ENCODE results near the gene VRK2.
A peak's percentile ranks its signal among the peaks of the same experiment; 100 is the strongest.

Gene VRK2

DNA sequence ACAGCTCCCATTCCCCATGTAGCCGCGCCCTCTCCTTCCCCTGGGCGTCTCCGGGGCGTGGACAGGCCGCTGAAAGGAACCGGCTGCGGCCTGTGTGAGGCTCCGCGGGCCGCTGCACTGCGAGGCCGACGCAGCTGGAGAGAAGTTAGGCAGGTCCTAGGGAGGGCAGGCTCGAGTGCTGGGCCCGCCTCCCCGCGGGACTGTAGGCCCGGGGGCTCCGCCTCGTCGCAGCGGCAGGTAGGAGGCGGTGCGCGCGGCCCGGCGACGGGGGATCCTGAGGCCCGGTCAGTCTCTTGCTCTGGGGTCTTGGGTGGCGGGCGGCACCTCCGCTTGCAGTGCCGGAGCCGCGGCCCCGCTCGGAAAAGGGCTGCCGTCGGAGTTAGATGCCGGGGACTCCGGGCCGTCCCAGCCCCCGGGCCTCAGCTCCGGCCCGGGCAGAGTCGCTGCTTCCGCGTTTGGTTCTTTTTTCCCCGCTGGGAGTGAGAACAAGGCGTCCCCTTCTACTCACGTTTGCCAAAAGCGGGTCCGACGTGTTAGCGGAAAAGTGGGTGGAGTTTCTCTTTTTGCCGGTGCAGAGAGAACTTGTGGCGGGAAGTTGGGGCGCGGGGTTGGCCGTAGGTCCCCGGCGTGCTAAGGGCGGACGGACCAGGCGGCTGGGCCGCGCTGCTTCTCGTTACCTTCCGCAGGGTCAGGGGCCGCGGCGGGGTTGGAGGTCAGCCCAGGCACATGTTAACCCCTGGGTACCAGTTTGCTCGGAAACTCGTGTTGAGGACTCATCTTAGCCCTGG, at the start of gene VRK2:
VRK2 (plus strand) TSS at position 222 of the 788 bp plus-strand sequence. CDS start 2,026 bp downstream, outside the sequence.
- peak; percentile 67 to 73 for DNase-seq (ENCODE audit: low read depth in 2 of 2)

DNA sequence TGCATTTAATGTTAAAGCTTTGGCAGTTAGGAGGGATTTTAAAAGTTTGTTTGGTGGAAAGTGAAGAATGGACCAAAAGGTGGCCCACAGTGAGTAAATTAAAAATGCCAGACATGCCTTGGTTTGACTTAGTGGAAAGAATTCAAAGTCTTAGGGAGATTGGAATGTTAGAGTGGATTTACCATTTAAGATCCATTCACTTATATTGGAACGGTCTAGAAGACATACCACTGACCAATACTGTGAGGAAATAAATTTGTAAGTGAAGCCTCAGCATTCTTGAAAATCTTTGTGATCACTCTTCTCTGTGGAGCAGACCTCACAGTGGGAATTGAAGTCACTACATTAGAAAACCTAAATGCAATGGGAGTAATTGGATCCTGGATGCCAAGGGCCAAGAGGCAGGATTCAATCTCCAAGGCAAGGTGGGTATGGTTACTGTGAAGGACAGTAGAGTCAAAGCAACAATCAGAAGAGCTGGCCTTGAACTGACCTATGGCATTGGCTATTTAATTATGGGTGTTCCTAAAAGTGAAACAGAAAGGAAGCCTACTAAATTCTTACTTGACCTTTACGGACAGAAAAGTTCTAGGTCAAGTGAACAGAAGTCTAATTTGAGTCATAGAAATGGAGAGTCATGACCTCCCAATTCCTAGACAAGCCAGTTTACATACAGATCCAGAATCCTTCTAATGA, 40.2 kb upstream of the VRK2 start:
- DNase-seq (ENCODE audit: low read depth in 2 of 2) = no peak

DNA sequence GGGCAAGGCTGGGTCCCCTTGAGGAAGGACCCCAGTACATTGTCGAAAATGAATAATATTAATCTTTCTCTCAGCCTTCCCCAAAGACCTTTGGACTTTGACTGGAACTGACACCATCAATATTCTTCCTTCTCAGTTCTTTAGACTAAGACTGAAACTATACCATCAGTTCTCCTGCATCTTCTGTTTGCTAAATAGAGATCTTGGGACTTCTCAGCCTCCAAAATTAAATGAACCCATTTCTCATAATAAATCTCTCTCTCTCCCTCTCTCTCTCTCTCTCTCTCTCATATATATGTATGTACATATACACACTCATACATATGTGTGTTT, 39.7 kb upstream of the VRK2 start:
- no peak for DNase-seq (ENCODE audit: low read depth in 2 of 2)

DNA sequence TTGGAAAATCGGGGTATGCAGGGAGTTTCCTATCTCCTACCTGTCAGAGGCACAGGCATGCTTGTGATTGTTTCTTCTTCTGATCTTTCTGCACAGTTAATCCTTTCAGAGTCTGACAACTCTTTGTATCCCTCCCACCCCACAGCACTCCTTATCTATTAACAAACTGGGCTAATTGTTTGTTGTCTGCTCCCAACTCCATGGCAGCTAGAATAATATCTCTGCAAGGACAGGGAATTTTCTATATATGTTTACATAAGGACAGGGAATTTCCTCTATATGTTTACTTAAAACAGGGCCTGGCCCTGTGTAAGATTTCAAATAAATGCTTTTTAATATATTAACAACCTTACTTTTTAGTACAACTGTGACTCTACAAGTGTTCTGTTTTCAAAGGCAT, 36.0 kb upstream of the VRK2 start:
- no peak for DNase-seq (ENCODE audit: low read depth in 2 of 2)

DNA sequence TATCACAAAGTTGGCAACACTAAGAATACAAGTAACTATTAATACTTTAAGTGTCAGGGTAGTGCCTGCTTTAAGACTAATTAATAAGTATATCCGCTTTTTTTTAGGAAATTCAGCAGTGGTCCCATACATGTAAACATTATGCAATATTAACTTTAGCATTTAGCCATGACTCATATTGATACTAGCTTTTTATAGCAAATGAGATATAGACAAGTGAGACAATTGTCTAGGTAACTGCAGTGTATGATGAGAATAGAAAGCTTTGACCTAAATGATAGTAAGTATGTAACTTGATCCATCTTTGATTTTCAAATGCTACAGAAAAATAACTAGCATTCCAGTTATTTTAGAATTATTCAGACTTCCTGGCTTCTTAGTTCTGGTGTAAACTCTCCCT, 27.4 kb upstream of the VRK2 start:
- DNase-seq (ENCODE audit: low read depth in 2 of 2) = no peak

DNA sequence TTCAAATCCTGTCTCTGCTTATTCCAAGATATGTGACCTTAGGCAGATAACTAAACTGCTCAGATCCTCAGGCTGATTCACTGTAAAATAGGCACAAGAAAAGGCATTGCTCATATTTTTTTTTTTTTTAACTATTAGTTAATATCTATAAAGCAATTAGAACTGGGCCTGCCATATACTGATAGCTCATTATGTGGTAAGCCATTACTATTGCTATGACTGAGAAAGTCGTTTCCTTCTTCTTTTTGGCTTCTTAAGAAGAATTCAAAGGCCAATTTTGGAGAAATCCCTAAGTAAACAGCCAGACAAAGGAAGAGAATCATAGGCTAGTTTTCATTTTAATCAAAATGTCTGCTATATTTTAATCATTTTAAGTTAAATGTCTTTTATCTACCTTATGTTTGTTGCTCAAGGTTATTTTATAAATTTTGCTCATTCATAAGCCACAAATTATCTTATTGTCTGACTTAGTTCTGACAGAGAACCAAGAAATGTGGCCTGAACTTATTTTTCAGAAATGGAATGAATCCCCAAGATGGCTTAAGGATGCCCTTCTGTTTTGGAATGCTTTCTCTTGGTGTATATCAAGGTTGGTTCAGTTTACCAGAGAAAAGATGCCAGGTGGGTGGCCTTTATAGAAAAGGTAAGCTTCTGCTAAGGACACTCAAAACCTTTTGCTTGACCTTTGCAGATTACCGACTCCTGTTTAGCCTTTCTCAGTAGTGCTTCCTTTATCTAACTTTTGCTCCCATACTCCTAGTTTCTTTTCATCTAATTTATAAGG, 21.3 kb upstream of the VRK2 start:
- DNase-seq (ENCODE audit: low read depth in 2 of 2) = no peak

DNA sequence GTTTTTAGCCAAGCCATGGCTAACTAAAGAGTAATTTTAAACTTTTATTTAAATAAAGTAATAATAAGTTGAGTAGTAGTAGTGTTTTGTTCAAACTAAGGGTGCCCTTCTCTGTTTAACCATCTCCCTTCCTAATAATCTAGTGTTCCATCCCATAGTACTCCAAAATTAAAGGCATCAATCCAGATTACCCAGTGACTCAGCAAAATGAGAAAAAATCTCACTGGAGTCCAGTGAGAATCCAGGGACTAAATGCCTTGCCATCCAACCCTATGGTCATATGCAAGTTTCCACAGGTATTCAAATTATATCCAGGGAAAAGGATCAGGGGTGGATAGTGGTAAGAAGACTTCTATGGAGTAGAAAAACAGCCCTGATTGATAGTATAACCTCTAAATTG, 19.6 kb upstream of the VRK2 start:
- DNase-seq (ENCODE audit: low read depth in 2 of 2) = no peak

DNA sequence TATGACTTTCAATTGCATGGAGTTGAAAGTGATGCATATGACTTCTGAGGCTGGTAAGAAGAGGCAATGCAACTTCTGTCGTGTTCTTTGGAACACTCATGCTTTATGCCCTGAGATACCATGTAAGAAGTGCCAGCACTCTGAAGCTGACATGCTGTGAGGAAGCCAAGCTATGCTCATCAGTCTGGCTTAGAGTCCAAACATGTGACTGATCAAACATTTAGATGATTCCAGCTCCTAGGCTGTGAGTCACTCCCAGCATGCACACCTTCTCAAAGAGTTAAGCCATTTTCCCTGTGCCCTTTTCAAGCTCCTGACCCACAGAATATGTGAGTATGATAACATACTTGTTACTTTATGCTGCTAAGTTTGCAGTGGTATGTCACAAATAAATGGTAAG, 15.8 kb upstream of the VRK2 start:
- DNase-seq (ENCODE audit: low read depth in 2 of 2) = no peak

DNA sequence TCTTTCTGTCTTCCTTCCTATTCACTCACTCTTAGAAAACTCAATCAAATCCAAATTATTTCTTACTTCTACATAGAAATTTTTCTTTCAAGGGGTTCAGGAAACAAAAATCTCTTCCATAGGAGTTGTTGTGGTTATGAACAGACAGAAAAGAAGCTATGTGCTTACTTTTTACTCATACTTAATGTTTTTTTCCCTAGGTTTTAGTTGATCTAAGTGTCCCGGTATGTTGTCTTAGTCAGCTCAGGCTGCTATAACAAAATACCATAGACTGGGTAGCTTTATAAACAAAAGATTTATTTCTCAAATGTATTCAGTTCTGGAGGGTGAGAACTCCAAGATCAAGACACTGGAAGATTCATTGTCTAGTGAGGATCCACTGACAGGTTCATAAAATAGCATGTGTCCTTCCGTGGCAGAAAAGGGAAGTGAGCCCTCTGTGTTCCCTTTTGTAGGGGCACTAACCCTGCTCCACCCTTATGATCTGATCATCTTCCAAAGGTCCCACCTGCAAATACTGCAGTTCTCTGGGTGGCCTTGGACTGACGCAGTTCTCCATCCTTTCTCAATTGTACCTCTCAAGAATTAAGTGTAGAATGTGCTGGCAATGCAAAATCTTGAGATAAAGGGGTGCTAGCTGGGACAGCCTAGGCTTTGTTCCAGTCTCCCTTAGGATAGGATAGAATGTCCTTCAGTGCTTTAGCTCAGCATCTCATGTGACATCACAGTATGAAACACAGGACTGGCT, 14.4 kb upstream of the VRK2 start:
- DNase-seq (ENCODE audit: low read depth in 2 of 2) = no peak

DNA sequence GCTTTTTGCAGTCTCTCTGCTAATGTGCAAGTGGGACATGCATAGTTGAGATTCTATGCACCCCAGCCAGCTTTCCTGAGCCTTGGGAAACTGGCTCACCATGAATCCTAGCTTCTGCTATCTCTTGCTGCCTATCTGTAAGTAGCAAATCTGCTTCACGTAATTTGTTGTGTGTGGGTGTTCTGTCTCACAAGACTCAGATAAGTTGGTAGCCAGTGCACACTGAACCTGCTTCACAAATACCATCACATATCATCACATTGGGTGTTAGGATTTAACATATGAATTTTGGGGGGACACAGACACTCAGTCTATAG, 13.9 kb upstream of the VRK2 start:
- DNase-seq (ENCODE audit: low read depth in 2 of 2) = no peak

DNA sequence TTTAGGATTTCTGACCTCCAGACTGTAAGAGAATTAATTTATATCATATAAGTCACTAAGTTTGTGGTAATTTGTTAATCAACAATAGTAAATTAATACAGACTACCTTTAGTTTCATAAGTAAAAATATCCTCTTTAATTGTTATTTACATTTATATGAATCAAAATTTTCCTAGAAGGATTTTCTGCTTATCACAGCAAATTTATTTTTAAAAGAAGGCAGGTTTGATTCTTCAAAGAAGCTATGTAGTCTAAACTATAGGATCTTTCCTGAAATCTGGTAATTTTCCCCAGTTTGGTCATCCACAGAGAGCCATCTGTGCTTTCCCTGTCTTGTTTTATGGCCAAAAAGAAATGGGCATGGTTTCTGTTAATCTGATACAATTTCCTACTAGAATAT, 13.1 kb upstream of the VRK2 start:
- DNase-seq (ENCODE audit: low read depth in 2 of 2) = no peak

DNA sequence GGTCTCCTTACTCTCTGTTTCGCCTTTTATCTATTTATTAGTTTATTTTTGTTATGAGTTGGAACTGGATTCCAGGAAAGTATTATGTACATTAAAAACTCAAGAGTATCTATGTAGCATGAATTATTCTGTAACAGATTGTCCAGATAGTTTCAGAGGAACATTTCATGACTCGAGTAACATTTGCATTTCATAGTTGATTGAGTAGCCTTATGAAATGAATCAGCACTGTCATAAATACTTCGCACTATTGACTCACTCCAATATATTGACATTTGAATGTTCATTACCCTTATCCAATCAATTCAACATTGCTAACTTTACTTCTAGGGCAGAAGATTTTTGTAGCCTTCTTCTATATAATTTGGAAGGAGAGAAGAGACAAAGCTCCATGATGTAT, 11.3 kb upstream of the VRK2 start:
- DNase-seq (ENCODE audit: low read depth in 2 of 2) = no peak

DNA sequence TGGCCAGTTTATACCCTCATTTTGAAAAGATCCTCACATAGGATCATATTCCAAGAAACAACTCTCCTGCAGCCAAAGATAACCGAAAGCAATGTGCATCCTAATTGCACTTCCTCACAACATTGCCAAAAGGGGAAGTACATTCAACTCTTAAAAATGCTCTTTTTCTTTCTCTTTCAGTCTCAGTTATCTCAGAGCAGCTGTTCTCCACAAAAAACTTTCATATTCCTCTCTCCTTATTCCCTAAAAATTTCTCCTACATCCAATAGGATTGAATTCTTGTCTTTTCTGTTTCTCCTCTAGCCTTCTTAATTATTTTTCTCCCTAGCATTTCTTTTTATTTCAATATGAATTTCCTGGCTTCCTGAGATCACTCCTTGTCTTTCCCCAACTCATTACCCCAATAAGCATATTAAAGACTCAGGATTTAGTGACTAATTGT, 7.4 kb upstream of the VRK2 start:
- no peak for DNase-seq (ENCODE audit: low read depth in 2 of 2)

DNA sequence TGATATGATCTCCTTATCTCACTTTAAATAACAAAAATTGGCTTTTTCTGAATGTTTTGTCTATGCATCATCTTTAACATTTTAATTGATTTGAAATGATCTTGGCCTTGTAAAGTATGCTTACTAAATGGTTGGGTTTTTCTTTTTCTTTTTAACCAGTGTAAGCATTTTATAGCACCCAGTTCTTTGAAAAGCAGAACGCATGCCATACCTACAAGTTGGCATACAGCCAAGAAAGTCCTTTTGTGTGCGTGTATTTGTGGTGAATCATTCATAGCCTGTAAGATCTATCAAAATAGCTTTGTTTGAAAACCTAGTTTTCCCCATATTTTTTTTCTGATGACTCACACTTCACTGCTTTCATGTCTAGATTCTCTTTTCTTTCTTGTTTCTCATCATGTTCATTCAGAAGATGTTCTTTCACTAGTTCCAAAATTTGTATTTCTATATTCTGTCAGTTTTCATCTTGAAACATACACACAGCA, 4.1 kb upstream of the VRK2 start:
- no peak for DNase-seq (ENCODE audit: low read depth in 2 of 2)

DNA sequence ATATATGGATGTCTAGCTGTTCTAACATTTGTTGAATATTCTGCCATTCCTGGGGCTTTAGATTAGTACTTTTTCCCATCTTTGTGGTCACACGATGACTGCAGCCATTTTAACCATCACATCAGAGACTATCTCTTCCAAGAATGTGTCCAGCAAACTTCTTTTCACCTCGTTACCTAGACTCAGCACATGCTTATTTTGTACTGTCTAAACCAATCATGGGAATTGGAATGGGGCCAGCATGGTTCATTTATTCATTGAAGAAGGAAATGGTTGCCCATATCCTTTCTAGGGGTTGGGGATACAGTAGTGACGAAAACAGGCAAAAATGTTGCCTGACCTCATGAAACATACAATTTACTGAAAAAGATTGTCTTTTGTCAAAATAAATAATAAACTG, 2.5 kb upstream of the VRK2 start:
- no peak for DNase-seq (ENCODE audit: low read depth in 2 of 2)

DNA sequence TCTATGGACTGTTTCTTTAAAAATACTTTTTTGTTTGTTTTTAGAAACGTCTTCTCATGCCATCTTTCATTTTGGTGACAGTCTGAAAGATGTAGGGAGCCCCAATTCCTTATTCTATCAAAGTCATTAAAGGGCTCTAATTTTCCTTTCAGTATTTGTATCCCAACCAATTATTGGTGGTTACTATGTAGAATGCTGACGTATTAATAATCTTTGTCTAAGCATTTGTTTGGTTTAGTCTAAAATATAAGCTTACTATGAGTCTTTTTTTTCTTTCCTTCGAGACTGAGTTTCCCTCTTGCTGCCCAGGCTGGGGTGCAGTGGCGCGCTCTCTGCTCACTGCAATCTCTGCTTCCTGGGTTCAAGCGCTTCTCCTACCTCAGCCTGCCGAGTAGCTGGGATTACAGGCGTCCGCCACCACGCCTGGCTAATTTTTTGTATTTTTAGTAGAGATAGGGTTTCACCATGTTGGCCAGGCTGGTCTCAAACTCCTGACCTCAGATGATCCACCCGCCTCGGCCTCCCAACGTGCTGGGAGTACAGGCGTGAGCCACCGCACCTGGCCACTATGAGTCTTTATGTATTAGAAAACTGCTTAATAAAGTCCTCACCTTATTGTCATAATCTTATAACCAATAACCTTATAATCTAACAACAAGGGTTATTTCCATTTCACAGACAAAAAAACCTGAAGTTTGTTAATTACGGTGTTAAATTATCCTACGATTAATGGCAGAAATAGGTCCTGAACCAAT, 849 bp upstream of the VRK2 start:
- no peak for DNase-seq (ENCODE audit: low read depth in 2 of 2)

DNA sequence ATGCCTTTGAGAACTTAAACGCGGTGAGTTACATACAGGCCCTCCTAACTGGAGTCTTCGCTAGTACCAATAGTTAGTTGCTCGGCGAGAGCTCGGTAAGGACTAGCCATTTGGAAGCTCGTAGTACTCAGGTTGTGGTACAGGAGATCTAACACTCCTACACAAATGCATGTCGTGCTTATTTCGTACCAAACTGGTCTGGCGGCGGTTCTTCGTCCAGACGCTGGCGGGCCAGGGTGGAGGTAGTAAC, 346 bp upstream of the VRK2 start:
- no peak for DNase-seq (ENCODE audit: low read depth in 2 of 2)

DNA sequence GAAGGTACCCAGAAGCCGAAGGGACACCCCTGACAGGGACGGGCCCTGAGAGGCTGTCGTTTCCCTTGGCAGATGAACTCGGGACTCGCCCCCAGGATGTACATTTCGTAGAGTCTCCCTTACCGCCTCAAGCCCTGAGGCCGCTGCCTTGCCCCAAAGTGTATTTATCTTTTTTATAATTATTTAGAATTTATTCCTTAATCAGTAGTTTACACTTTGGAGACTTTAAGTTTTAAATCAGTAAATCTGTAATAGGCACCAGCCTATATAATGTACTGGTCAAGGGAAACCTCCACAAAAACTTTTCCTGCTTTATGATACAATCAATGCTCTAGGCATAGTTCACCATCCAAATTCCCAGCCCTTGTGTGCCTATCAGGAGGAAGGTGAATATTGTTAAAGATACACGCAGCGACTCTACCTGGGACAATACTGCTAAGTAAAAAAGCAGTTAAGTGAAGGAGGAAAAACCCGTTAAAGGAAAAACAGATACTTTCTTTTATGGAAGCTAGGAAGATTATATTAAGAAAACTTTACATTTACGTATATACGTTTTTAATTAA, 848 bp downstream of the VRK2 start:
- no peak for DNase-seq (ENCODE audit: low read depth in 2 of 2)

DNA sequence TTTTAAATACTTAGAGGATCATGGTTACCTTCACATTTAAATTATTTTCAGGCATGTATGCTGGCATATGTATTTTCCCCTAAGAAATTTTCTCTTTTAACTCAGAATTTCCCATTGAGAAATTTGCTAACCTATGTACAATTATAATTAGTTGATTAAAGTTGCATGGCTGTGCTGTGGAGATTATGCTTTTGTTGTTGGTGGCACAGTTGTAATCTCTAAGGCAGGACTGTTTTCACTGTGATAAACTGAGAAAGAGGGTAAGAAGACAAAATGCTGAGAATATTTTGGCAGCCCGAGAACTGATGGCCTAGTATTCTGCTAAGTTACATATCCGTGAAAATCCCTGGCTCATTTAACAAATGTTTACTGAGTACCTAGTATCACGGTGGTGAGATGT, 1.4 kb downstream of the VRK2 start:
- no peak for DNase-seq (ENCODE audit: low read depth in 2 of 2)

DNA sequence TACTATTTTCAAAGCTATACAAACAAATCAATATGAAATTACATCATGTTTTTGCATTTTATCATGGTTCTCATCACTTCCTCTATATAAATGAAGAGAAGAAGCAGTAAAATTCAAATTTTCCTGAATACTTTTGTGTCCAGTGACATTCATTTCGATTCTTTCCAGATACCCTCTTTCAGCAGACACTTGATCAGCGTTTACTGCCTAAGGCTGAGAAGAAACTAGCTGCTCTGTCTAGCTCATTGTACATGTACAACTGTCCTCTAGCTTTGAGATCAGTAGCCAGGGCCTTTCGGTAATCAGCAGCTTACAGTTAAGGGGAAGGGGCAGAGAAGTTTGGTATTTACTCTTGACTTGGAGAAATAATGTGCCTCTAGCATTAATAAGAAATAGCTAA, 4.8 kb downstream of the VRK2 start:
- no peak for DNase-seq (ENCODE audit: low read depth in 2 of 2)

DNA sequence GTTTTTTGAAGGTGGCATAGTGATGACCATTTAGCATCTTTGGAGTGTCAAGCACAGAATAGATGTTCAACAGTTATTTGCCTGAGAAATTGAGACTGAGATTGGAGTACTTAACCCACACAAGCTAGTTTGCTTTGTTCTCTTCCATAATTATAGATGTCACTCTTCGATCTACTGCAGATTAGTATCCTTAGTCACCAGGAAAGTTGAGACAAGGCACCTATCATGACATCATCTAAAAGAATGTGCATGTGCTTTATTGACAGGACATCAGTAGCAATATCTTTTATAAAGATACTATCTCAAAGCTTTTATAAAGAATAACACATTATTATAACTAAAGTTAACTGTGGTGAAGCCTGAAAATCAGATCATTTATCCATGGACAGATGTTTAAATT, 6.4 kb downstream of the VRK2 start:
- no peak for DNase-seq (ENCODE audit: low read depth in 2 of 2)

All from activated CD8-positive, alpha-beta memory T cell treated with anti-CD3 and anti-CD28 coated beads for 4 hours (primary cell).